LNCaP clone FGC (cell line): ENCODE measurements around the gene CCDC88C.

Source experiments
- DNase-seq: peaks from one replicate; pipeline ENCODE4 v3.0.0-alpha.2; 2011; ENCODE audit warnings: low read depth
- H3K4me3 ChIP-seq: 2 replicates; pipeline ENCODE4 v1.5.1; 2011; ENCODE audit warnings: mild to moderate bottlenecking, low read depth, low read length, control low read depth
- TF ChIP-seq, protein P1 (sequence below): IDR thresholded peaks from 2 replicates; pipeline ENCODE4 v1.5.1; 2012; ENCODE audit warnings: mild to moderate bottlenecking; ENCODE audit not compliant: control insufficient read depth, insufficient read depth; ENCODE audit errors: extremely low read depth

CCDC88C gene

DNA sequence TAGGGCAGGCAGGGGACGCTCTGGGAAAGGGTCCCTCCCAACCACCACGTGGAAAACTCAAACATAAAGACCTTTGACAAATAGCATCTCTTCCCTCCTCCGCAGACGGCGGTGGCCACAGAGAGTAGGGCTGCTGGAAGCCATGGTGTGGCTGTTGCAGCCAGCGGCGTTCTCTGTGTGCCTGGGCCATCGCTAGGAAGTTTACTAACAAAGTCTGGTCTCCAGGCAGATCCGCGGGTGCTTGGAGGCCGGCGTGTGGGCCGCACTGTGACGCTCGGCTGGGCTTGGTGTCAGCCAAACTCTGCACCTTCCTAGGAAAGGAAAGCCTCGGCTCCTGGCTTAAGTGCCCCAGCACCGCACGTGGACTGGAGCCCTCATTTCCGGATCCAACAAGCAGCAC is 65.6 kb downstream of the CCDC88C start:
- no peak for DNase-seq
- no peak overlapping the region for H3K4me3 ChIP-seq

DNA sequence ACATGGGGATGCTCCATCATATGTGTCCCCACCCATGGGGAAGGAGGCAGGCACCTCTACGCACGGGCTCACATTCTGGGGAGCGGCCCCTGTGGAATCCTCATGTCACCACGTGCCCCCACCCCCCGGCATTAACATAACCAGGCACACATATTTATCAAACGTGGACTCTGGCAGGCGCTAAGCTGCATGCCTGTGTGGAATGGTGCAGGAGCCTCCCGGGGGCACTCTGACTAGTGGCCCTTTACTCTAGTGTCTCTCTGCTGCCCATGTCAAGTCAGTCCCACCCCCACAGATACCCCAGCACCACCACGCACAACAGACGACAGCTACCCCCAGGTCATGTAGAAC is 66.1 kb downstream of the CCDC88C start:
- no peak for DNase-seq
- TF ChIP-seq, protein P1, sequence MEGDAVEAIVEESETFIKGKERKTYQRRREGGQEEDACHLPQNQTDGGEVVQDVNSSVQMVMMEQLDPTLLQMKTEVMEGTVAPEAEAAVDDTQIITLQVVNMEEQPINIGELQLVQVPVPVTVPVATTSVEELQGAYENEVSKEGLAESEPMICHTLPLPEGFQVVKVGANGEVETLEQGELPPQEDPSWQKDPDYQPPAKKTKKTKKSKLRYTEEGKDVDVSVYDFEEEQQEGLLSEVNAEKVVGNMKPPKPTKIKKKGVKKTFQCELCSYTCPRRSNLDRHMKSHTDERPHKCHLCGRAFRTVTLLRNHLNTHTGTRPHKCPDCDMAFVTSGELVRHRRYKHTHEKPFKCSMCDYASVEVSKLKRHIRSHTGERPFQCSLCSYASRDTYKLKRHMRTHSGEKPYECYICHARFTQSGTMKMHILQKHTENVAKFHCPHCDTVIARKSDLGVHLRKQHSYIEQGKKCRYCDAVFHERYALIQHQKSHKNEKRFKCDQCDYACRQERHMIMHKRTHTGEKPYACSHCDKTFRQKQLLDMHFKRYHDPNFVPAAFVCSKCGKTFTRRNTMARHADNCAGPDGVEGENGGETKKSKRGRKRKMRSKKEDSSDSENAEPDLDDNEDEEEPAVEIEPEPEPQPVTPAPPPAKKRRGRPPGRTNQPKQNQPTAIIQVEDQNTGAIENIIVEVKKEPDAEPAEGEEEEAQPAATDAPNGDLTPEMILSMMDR, result no peak
- no peak overlapping the region for H3K4me3 ChIP-seq

More for the DNA sequence above, 65.6 kb downstream of the CCDC88C start:
- TF ChIP-seq, protein P1, result no peak

- DNase-seq, result no peak
- TF ChIP-seq, protein P1, result no peak
- H3K4me3 ChIP-seq, result no peak overlapping the region
Observed at GRCh38 chr14:91350813-91351511, 66.7 kb downstream of the CCDC88C start.

DNA sequence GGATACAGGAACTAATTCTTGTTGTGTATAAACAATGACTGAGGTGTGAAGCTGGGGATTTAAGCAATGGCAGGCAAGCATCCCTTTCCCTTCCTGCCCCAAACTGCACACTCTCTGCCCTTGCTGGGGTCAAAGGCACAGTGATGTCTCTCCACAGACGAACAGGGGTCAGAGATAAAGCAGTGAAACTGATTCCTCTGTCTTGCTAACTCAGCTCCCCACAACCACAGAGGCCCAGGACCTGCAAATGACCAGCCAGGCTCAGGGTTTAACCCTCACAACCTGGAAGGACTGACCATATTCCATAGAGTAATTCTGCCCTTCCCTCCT is 67.2 kb downstream of the CCDC88C start:
- TF ChIP-seq, protein P1, result no peak
- H3K4me3 ChIP-seq, result no peak overlapping the region
- no peak for DNase-seq

DNA sequence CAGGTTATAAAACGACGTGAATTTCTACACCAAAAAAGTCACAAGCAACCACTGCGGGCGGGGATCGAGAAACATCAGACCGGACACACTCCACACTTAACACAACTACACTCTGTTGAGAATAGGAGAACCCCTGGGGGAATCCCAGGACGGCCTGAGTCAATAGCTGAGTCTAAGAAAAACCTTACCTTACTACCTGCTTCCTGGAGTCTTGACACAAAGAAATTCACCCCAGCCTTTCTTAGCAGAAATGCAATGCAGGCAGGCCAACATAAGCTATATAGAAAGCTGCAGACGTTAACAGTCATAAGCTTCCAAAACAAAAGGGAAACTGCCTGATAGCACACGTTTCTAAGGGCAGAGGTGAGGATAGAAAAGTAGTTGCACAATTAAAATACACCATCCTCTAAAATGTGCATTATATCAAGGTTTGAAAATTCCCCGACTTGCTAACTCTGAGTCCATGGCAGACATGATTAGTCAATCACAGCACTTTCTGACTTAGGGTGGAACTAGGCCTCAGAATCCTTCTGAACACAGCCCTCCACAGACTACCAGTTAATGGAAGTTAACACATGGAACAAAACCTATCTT is 68.0 kb downstream of the CCDC88C start:
- no peak for DNase-seq
- TF ChIP-seq, protein P1, result no peak
- H3K4me3 ChIP-seq, result no peak overlapping the region

DNA sequence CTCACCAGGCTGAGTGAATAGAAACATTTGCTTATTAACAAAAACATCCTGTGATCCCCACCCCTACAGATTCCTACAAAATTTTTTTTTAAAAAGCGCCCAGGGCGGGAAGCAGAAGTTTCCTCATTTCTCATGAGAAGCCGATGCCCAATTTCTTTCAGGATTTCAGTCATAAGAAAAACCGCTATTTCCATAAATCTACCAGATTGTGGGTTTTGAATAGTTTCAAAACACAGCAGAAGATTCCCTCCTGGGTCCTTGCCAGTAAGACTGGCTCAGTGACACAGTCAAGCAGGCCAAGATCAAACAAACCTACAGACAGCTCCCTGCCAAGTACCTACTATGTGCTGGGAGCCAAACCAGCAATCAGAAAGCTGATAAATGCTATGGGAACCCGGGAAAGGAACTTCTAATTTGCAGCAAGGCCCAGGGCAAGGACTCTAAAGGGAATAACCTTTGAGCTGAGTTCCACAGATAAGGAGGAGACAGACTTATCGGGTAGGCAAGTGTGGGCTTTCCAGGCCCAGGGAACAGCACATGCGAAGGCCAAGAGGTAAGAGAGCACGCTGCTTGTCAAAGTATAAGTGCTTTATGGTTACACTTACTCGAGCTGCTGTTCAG is 68.7 kb downstream of the CCDC88C start:
- TF ChIP-seq, protein P1, result no peak
- H3K4me3 ChIP-seq, result no peak overlapping the region
- DNase-seq, result no peak
